Islet precursor cell (in vitro differentiated cells): ENCODE measurements around the gene PPP4C.

Experiments
- DNase-seq: peaks from one replicate; pipeline ENCODE4 v3.0.0-alpha.2; 2018

PPP4C gene

DNA sequence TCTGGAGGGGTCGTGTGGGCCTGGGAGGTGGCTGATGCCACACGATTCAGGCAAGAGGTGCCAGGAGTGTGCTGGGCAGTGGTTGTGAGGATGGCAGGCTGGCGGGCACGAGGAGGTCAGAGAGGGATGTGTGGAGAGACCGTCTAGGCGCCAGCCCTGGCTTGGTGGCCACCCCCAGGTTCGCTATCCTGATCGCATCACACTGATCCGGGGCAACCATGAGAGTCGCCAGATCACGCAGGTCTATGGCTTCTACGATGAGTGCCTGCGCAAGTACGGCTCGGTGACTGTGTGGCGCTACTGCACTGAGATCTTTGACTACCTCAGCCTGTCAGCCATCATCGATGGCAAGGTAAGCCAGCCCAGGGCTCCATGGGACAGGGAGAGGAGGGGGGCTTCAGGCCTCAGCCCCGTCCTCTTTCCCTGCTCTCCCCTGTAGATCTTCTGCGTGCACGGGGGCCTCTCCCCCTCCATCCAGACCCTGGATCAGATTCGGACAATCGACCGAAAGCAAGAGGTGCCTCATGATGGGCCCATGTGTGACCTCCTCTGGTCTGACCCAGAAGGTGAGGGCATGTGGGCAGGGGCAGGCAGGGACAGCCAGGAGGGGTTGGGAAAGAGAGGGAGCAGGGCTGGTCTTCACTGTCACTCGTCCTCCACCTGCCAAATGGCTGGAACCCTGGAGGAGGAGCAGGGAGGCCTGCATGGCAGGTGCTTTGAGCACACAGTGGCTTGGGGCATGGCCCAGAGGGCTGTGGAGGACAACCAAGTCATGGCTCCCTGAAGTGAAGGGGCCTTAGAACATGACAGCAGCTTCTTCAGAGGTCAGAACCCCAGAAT, 7.6 kb downstream of the PPP4C start:
- DNase-seq: no peak

GRCh38 chr16:30084096-30084815, 8.5 kb downstream of the PPP4C start:
- no peak for DNase-seq

- no peak for DNase-seq
These were observed 9.0 kb downstream of the PPP4C start for GRCh38 chr16:30084816-30085159.

DNA sequence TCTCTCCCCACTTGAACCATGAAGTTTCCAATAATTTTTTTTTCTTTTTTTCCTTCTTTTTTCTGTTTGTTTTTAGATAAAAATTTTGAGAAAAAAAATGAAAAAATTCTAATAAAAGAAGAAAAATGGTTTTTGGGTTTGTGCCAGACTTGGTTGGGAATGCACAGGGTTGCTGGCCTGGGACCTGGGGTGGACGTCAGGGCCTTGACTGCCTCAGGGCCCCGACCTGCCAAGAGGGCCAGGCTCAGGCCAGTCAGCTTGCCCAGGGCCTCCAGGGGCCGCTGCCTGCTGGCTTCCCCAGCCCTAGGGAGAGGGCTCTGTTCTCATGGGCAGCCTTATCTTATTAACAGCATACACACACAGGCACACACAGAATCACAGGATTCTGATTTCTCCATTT, 9.5 kb downstream of the PPP4C start:
- no peak for DNase-seq

DNA sequence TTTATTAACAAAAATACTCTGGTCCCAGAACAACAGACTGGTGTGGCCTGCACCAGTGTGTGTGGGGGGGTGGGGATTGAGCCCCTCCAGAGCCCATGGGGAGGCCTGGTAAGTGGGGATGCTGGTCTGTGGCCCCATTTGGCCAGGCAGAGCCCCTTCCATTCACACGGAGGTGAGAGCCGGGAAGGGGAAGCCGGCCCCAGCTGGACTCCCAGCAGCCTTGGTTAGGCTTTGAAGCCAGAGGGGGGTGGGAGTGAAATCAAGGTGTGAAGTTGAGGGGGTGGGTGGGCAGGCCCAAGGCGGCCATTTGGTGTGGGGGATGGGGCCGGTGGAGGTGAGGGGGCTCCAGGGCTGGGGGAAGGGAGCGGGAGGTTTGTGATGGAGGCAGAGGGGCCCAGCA, 10.0 kb downstream of the PPP4C start:
- no peak for DNase-seq

DNA sequence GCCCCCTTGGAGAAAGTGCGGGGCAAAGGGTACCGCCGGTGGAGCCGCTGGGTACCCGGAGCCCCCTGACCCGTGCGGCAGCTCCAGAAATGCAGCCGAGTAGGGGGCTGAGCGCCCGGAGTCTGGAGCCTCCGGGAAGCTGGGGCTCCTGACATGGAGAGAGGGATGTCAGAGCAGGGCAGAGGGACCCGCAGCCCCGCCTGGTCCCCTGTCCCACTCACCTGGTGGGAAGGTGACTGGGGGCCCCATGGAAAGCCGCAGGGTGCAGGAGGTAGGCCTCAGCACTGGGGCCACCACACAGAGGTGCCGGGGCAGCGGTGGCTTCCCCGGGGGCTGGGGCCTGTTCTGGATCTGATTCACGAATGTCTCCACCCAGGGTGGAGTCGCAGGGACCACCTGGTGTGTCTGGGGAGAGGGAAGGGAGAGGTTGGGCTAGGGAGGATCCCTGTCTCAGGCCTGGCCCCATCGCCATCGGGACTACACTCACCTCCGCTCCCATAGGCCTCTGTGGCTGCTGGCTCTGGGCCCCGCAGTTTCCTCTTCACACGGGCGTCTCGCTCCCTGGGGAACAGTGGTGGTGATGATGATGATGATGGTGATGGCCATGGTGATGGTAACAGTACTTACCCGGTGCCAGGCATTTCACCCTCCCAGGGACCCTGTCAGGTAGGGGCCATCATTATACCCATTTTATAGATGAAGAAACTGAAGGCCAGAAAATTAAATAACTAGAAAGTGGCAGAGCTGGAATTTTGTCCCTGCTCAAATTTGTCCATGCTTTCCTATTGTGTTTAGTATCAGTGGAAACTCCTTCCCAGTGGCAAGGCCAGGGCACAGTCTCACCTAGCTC, 10.7 kb downstream of the PPP4C start:
- DNase-seq: no peak

DNA sequence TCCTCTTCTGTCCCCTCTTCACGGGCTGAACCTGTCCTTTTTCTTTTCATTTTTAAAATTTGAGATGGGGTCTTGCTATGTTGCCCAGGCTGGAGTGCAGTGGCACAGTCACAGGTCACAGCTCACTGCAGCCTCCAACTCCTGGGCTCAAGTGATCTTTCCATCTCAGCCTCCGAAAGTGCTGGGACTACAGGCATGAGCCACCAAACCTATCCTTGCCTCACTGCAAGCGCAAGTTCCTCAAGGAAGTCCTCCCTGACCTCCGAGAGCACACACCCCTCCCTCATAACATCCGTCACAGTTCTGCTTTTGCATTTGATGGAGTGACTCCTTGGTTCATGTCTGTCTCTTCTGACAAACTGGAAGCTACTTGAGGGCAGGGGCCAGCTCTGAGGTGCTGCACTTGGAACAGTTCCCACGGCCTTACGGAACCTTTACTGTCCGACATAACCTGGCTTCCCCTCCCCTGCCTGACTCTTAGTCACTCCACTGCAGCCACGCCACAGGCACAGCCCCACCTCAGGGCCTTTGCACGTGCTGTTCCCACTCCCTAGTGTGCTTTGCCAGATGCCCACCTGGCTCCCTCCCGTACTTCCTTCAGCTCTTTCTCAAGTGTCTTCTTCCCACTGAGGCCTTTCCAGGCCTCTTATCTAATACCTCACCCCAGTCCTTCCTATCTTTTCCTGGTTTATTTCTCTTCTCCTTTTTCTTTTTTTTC, 11.5 kb downstream of the PPP4C start:
- no peak for DNase-seq

DNA sequence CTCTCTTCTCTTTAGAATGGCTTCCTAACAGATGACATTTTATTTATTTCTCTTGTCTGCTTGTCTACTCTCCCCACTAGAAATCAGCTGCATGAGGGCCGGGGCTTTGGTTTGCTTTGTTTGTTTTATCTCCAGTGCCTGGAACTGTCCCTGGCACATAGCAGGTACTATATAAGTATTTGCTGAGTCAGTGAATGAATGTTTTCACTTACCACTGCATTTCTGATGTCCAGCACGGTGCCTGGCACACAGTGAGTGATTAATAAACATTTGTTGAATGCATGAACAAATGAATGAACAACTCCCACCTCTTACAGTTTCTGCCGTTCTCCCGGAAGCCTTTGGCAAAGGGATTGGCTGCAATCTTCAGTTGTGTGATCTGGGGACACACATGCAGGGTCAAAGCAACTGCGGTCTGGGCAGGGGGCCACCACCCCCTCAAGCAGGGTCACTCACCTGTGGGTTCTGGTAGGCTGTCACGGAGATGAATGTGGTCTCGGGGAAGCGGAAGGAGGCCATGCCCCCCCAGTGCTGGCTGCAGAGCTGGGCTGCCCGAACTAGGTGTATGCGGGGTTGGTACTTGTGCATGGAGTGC, 12.5 kb downstream of the PPP4C start:
- DNase-seq: no peak

- no peak for DNase-seq
These were observed 13.2 kb downstream of the PPP4C start for GRCh38 chr16:30088832-30089624.

- no peak for DNase-seq
These were observed 15.0 kb downstream of the PPP4C start for GRCh38 chr16:30090610-30091331.

GRCh38 chr16:30091474-30092372, 15.9 kb downstream of the PPP4C start, which contains the start of gene TBX6:
Gene TBX6, minus strand, starts transcription at chr16:30091924. Its CDS starts 731 bp downstream, at chr16:30091193.
- peak; percentile 97 for DNase-seq

GRCh38 chr16:30092373-30093010, 16.7 kb downstream of the PPP4C start:
- DNase-seq: peak; percentile 93

DNA sequence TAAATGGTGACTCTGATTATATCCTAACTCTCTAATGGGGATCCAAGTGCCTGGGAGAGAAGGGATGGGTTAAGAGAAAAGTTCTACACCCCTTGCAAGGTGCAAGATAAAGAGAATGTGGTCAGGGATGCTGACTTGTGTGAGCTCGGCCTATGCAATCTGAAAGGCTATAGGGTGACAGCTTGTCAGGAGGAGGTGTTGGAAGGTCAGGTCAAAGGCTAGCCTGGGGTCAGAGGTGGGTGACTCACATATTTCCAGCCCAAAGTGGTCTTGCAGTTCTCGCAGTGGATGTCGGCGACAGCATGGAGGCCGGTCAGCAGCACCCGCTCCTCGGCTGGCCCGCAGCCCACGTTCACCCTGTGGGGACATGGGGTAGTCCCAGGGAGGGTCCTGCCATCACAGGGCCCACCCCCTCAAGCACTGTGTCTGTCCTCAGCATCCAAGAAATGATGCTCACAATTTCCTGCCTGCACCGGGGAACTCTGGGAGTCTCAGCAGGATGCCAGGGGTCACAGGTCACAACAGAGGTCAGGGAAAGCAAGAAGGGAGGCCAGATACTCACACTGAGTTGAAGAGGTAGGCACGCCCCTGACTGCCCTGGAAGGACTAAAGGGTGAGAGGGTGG, 18.9 kb downstream of the PPP4C start:
- no peak for DNase-seq

GRCh38 chr16:30095166-30096078, 19.6 kb downstream of the PPP4C start:
- DNase-seq: no peak

DNA sequence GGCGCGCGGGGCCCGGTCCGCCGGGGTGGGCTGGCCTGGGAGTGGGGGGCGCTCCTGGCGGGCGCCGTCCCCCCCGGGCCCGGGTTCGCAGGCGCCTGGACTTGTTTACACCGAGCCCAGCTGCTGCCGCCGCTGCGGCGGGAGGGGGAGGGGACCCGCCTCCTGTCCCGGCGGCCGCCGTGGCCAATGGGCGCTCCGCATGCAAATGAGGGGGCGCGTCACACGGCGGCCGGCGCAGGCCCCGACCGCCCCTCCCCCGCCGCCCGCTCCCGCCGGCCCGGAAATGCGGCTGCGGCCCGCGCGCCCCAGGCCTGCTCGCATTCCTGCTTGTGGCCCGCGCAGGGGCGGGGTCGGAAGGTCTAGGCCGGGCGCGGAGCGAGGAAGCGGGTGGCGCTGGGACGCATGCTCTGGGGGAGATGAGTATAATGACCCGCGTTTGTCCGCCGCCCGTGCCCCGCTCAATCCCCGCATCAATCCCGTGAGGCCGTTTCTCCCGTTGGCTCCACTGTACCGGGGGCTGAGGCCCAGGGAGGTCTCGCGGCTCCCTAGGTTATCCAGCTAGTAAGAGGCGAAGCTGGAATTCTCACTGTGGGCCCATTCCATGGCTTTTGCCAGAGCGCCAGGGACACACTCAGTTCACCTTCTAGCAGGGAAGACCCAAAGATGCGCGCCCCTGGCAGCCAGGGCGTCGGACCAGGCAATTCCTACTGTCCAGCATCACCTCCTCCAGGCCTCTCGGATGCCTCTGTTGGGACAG, 20.5 kb downstream of the PPP4C start, which contains the start of gene YPEL3:
YPEL3 (minus strand) TSS at position 109 of the 757 bp plus-strand sequence. CDS start 731 bp downstream, outside the sequence.
- DNase-seq: peak; percentile 97

GRCh38 chr16:30096862-30097563, 21.2 kb downstream of the PPP4C start:
- DNase-seq: peak; percentile 95
